GM10847 (cell line): ENCODE measurements around the gene LEFTY2.

Experiments used
- POLR2A ChIP-seq: IDR thresholded peaks from 2 replicates; pipeline ENCODE4 v1.6.1; 2011; ENCODE audit not compliant: insufficient read length; ENCODE audit errors: extremely low read depth

Gene LEFTY2, protein sequence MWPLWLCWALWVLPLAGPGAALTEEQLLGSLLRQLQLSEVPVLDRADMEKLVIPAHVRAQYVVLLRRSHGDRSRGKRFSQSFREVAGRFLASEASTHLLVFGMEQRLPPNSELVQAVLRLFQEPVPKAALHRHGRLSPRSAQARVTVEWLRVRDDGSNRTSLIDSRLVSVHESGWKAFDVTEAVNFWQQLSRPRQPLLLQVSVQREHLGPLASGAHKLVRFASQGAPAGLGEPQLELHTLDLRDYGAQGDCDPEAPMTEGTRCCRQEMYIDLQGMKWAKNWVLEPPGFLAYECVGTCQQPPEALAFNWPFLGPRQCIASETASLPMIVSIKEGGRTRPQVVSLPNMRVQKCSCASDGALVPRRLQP

GRCh38 chr1:225941187-225941941, at the start of gene LEFTY2:
Gene LEFTY2 (minus strand): TSS chr1:225941220. CDS start chr1:225941140, 80 bp downstream.
- no peak for TF ChIP-seq POLR2A

DNA sequence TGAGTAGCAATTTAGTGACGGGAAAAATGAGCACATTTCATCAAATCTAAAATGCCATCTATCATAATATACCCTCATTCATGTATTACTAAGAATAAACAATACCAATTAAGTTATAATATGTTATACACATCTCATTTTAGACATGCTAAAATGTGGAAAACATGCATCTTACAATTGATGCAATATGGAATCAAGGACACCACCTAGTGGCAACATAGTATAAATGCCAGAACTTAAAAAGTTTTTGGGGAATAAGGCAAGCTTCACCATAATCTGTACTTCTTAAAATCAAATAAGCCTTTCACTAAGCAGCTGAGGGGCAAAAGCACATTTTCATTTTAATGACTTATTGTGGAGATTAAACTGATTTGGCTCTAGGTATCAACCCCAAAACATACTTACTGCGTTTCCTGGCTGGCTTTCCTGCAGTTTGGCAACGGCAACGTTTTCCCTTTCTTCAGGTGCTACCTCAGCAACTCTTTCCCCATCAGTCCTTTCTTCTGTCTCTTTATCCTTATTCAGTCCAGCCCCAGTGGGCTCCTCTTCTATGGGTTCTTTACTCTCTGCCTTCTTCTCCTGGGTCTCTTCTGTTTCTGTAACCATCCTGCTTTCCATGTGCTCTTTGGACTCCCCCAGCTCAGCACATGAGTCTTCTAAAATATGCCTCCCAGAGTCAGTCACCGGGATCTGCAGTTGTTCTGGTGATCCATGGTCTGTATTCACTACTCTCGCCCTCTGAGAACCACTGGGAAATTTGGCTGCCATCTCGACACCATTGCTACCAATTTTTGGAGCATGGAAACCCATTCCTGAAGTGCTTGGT, 46.7 kb upstream of the LEFTY2 start:
- TF ChIP-seq POLR2A = no peak

- TF ChIP-seq POLR2A = no peak
Measured at GRCh38 chr1:225981714-225982113, 40.7 kb upstream of the LEFTY2 start.

GRCh38 chr1:225980005-225980836, 39.2 kb upstream of the LEFTY2 start:
- TF ChIP-seq POLR2A = no peak

- no peak for TF ChIP-seq POLR2A
Measured at GRCh38 chr1:225979421-225979820, 38.4 kb upstream of the LEFTY2 start.

DNA sequence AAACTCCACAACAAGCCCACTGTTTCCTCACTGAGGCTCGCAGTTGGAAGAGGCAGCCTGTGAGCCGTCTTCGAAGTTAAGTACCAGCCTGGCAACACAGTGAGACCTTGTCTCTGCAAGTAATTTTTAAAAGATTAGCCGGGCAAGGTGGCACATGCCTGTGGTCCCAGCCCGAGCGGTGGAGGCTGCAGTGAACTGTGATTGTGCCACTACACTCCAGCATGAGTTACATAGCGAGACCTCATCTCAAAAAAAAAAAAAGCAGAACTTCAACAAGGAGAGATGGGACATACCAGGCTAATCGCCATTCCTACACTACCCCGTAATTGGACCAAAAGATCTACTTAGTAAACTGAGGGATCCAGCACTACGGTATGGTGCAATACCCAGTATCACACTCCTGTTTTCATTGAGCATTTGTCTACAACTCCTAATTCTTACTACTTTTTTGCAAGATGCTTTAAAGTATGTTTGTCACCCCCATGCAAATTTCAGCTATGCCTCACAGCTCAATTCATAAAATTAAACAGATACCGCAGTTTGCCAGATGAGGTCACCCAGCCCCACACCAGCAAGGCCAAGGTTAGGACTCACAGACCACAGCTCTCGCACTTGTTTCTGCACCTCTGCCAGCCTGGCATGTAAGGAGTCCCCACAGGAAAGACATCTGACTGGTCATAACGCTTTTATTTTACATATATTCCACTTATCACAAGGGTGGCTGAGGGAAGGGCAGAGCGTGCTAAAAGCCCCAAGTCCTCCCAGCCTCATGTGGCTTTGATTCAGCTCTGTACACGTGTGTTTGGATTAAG, 37.1 kb upstream of the LEFTY2 start:
- no peak for TF ChIP-seq POLR2A

- TF ChIP-seq POLR2A = no peak
Measured at GRCh38 chr1:225974454-225974853, 33.4 kb upstream of the LEFTY2 start.

DNA sequence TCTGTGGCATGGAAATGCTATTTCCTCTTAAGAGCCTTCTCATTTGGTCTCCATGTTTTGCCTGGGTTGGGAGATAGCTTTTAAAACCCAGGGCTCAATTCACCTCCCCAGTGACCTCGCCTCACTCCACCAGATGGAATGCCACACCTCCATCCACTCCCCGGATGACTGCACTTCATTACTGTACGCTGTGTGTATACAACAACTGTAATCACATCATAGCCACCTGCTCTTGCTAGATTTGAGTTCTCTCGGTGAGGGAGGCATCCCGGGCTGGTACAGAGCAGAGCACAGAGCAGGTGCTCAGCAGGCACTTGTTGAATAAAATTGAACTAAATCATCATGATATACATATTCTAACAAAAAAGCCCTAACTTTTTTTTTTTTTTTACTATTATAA, 32.1 kb upstream of the LEFTY2 start:
- TF ChIP-seq POLR2A = no peak

DNA sequence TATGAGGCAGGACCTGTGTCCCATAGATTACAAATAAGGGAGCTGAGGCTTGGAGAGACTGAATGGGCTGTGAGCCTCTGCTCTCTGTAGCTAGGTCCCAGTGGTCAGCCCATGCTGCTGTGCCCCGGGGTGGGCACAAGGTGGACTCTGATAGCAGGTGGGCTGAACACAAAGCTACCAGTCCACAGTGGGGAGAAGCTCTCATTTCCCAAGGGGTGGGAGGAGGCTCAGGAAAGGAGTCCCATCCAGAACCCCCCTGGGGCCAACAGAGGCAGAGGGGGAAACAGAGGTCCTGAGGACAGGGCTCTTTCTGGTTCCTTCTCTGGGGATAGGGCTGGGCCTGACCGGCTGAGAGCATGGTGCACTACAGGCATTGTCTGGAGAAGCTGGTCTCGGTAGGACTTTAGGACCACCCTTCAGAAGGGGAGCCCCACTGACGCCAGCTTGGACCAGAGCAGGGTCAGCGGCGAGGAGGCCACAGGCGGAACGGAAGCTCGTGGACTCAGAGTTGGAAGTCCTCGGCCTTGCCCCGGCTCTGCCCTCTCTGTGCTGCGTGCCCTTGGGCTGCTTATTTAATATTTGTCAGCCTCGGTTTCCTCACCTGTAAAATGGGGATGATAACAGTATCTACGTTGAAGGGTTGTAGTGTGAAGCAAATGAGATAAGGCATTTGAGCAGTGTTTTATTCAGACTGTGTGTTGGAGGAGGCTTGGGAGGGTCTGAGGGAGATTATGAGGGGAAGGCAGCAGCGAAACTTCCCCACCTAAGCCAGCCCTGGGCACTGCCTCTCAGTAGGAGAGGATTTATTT, 31.5 kb upstream of the LEFTY2 start:
- TF ChIP-seq POLR2A = no peak

DNA sequence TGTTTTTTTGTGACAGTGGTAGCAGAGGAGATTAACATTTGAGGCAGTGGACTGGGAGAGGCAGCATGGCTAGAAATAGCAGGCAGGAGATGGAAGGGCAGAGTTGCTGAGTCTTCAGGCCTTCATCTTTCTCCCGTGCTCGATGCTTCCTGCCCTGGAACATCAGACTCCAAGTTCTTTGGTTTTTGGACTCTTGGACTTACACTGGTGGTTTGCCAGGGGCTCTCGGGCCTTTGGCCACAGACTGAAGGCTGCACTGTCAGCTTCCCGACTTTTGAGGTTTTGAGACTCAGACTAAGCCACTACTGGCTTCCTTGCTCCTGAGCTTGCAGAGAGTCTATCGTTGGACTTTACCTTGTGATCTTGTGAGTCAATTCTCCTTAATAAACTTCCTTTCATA, 24.2 kb upstream of the LEFTY2 start:
- TF ChIP-seq POLR2A = no peak

DNA sequence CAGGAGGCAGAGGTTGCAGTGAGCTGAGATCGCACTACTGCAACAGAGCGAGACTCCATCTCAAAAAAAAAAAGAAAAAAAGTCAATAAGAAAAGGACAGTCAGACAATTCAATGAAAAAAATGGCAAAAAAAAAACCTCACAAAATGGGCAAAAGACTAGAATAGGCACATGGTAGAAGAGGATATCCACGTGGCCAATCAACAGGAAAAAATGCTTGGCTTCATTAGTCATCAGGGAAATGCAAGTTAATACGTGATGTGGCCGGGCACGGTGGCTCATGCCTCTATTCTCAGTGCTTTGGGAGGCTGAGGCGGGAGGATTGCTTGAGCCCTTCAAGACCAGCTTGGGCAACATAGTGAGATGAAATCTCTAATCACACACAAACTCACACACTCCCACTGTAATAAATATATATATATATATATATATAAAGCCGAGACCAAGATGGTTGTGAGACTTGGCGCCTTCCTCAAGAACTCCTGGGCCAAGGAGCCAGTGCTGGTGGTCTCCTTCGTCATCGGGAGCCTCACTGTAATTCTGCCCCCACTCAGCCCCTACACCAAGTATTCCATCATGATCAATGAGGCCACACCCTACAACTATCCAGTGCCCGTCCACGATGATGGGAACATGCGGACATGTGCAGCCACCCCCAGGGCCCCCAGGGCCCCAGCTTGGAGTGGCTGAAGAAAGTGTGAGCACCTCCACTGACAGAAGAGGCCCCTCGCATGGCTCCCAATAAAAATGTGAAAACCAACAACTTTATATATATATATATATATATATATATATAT, 22.9 kb upstream of the LEFTY2 start:
- no peak for TF ChIP-seq POLR2A

DNA sequence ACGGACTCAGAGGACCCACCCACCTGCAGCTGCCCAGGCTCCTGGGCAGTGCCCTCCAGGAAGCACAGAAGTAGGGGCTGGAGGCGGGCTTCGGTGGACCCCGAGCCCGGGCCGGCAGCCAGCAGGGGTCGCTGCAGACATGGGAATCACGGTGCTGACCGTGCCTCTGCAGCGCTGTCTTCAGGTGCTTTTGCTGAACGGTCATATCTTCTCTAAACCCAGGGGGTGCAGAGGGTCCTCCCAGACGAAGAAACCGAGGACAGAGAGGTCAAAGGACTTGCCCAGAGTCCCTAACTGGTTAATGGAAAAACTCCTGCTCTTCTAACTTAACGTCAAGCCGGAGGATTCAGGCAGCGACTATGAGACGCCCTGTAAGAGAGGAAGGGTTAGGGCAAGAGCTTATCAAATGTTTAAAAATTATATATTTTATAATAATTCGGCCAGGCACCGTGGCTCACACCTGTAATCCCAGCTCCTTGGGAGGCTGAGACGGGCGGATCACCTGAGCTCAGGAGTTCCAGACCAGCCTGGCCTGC, 21.5 kb upstream of the LEFTY2 start:
- no peak for TF ChIP-seq POLR2A
